IMR-90 (cell line): Measurements from ENCODE around the gene DSTYK. TPM values are rescaled to one million over a fixed set of nuclear protein-coding genes. Genes with fewer than 3 reads are reported as not detected.

Experiments used
- ATAC-seq: fragments of 200-7000 bp; cut with Tn5 transposase; 2 replicates; pipeline ENCODE4 v1.9.1; 2020; ENCODE audit warnings: low read depth, mild to moderate bottlenecking, moderate library complexity
- BruUV-seq: library from RNA; stranded (reverse); fragments of 400-500 nt; replicated peaks from 2 replicates; lab custom pipeline; 2021; lab: Mats Ljungman, UMichigan
- CTCF ChIA-PET: fragments of 300-600 bp; formaldehyde crosslinking; extraction: SDS; loops from one replicate; lab custom pipeline; 2021; ENCODE audit warnings: antibody characterized with exemption; lab: Yijun Ruan, JAX
- POLR2A ChIA-PET: fragments of 300-600 bp; sonication (Branson Sonifier 250); formaldehyde crosslinking; loops from one replicate; lab custom pipeline; 2022; ENCODE audit warnings: antibody characterized with exemption; ENCODE audit not compliant: unreplicated experiment; lab: Charles Lee
- DNase-seq: peaks from one replicate; pipeline ENCODE4 v3.0.0; 2013
- H2AFZ ChIP-seq: replicated peaks from 2 replicates; pipeline ENCODE3; 2013; ENCODE audit warnings: low read length, mild to moderate bottlenecking; ENCODE audit not compliant: poor library complexity
- H2AK5ac ChIP-seq: 2 replicates; pipeline ENCODE4 v1.6.1; 2013; ENCODE audit warnings: low read depth, low read length, inconsistent platforms
- H2AK9ac ChIP-seq: replicated peaks from 2 replicates; pipeline ENCODE3; 2013; ENCODE audit warnings: mild to moderate bottlenecking, low read depth, low read length, moderate library complexity; ENCODE audit not compliant: poor library complexity
- H2BK120ac ChIP-seq: 2 replicates; pipeline ENCODE4 v1.6.1; 2013; ENCODE audit warnings: low read depth, low read length, inconsistent platforms
- H2BK15ac ChIP-seq: 3 replicates; pipeline ENCODE4 v1.6.1; 2013; ENCODE audit warnings: low read depth, low read length, inconsistent platforms
- H2BK20ac ChIP-seq: 2 replicates; pipeline ENCODE4 v1.6.1; 2013; ENCODE audit warnings: low read depth, mild to moderate bottlenecking, inconsistent platforms, low read length, moderate library complexity
- H2BK5ac ChIP-seq: 2 replicates; pipeline ENCODE4 v1.6.1; 2013; ENCODE audit warnings: mild to moderate bottlenecking, low read depth, low read length, inconsistent platforms; ENCODE audit not compliant: poor library complexity, severe bottlenecking
- H3K14ac ChIP-seq: replicated peaks from 2 replicates; pipeline ENCODE4 v1.6.1; 2013; ENCODE audit warnings: low read depth, low read length, inconsistent platforms
- H3K18ac ChIP-seq: 2 replicates; pipeline ENCODE4 v1.6.1; 2013; ENCODE audit warnings: low read depth, low read length, control low read depth
- H3K23ac ChIP-seq: 2 replicates; pipeline ENCODE4 v1.6.1; 2013; ENCODE audit warnings: low read depth, low read length, inconsistent platforms
- H3K27ac ChIP-seq: 2 replicates; pipeline ENCODE4 v1.5.1; 2013; ENCODE audit warnings: mild to moderate bottlenecking, control low read depth, low read length; ENCODE audit not compliant: insufficient read depth
- H3K27me3 ChIP-seq: 2 replicates; pipeline ENCODE4 v1.6.1; 2013; ENCODE audit warnings: low read length; ENCODE audit not compliant: control insufficient read depth, insufficient read depth
- H3K36me3 ChIP-seq: 2 replicates; pipeline ENCODE4 v1.6.1; 2013; ENCODE audit warnings: low read length, mixed read lengths; ENCODE audit not compliant: control insufficient read depth, insufficient read depth
- H3K4ac ChIP-seq: 2 replicates; pipeline ENCODE4 v1.6.1; 2013; ENCODE audit warnings: low read depth, low read length, inconsistent platforms
- H3K4me1 ChIP-seq: 2 replicates; pipeline ENCODE4 v1.6.1; 2013; ENCODE audit warnings: low read length, mixed read lengths; ENCODE audit not compliant: control insufficient read depth, insufficient read depth
- H3K4me2 ChIP-seq: 2 replicates; pipeline ENCODE4 v1.6.1; 2013; ENCODE audit warnings: low read depth, mild to moderate bottlenecking, control low read depth, low read length, moderate library complexity
- H3K4me3 ChIP-seq: 2 replicates; pipeline ENCODE4 v1.5.1; 2013; ENCODE audit warnings: low read depth, mild to moderate bottlenecking, control low read depth, low read length, moderate library complexity; ENCODE audit not compliant: insufficient read depth
- H3K56ac ChIP-seq: 2 replicates; pipeline ENCODE4 v1.6.1; 2013; ENCODE audit warnings: low read length, inconsistent platforms; ENCODE audit not compliant: insufficient read depth; ENCODE audit errors: extremely low read depth
- H3K79me1 ChIP-seq, 2 experiments: 2 replicates each; pipeline ENCODE4 v1.6.1; 2013; ENCODE audit warnings: low read length in 2 of 2, inconsistent platforms in 1 of 2, low read depth in 1 of 2
- H3K9ac ChIP-seq: 2 replicates; pipeline ENCODE4 v1.6.1; 2013; ENCODE audit warnings: low read depth, low read length, control low read depth
- H3K9me1 ChIP-seq: 2 replicates; pipeline ENCODE4 v1.6.1; 2013; ENCODE audit warnings: low read length, inconsistent platforms; ENCODE audit not compliant: insufficient read depth
- H3K9me3 ChIP-seq: 2 replicates; pipeline ENCODE4 v1.6.1; 2013; ENCODE audit warnings: low read length; ENCODE audit not compliant: control insufficient read depth, insufficient read depth
- H4K20me1 ChIP-seq: 2 replicates; pipeline ENCODE4 v1.6.1; 2013; ENCODE audit warnings: low read length, inconsistent platforms; ENCODE audit not compliant: insufficient read depth
- H4K5ac ChIP-seq: 2 replicates; pipeline ENCODE4 v1.6.1; 2013; ENCODE audit warnings: mild to moderate bottlenecking, low read depth, low read length, control low read depth
- H4K8ac ChIP-seq, 2 experiments: 2 replicates each; pipeline ENCODE4 v1.6.1; 2013; ENCODE audit warnings: low read depth in 2 of 2, low read length in 2 of 2, control low read depth in 1 of 2, inconsistent platforms in 1 of 2
- H4K91ac ChIP-seq: 2 replicates; pipeline ENCODE4 v1.6.1; 2013; ENCODE audit warnings: low read depth, low read length, inconsistent platforms; ENCODE audit not compliant: insufficient read depth
- BHLHE40 ChIP-seq: fragments of 150-350 bp; IDR thresholded peaks from 2 replicates; pipeline ENCODE4 v1.6.1; 2016; ENCODE audit warnings: mild to moderate bottlenecking, low read depth, low read length
- CEBPB ChIP-seq: IDR thresholded peaks from 2 replicates; pipeline ENCODE4 v1.6.1; 2012; ENCODE audit warnings: low read depth, low read length, improper control_type of control experiment
- CHD1 ChIP-seq: IDR thresholded peaks from 2 replicates; pipeline ENCODE4 v1.6.1; 2012; ENCODE audit warnings: low read depth, low read length, improper control_type of control experiment
- FOS ChIP-seq: fragments of 150-350 bp; IDR thresholded peaks from 2 replicates; pipeline ENCODE4 v1.6.1; 2016; ENCODE audit warnings: low read depth, low read length
- MAFK ChIP-seq: IDR thresholded peaks from 2 replicates; pipeline ENCODE4 v1.6.1; 2012; ENCODE audit warnings: low read depth, low read length, improper control_type of control experiment
- MXI1 ChIP-seq: IDR thresholded peaks from 2 replicates; pipeline ENCODE4 v1.6.1; 2012; ENCODE audit warnings: low read depth, mild to moderate bottlenecking, low read length, moderate library complexity, borderline replicate concordance
- NFE2L2 ChIP-seq: fragments of 150-350 bp; IDR thresholded peaks from 2 replicates; pipeline ENCODE4 v1.6.1; 2016; ENCODE audit warnings: low read depth, mild to moderate bottlenecking, low read length
- POLR2A ChIP-seq: IDR thresholded peaks from 2 replicates; pipeline ENCODE4 v1.6.1; 2012; ENCODE audit warnings: mild to moderate bottlenecking, low read depth, low read length
- RAD21 ChIP-seq: IDR thresholded peaks from 2 replicates; pipeline ENCODE4 v1.6.1; 2012; ENCODE audit warnings: low read length, improper control_type of control experiment
- RCOR1 ChIP-seq: IDR thresholded peaks from 2 replicates; pipeline ENCODE4 v1.6.1; 2012; ENCODE audit warnings: mild to moderate bottlenecking, low read length, improper control_type of control experiment; ENCODE audit not compliant: insufficient replicate concordance
- RFX5 ChIP-seq: IDR thresholded peaks from 2 replicates; pipeline ENCODE4 v1.8.0; 2012; ENCODE audit warnings: low read depth, mild to moderate bottlenecking, low read length, moderate library complexity
- SMC3 ChIP-seq: fragments of 150-350 bp; IDR thresholded peaks from 2 replicates; pipeline ENCODE4 v1.6.1; 2016; ENCODE audit warnings: low read depth, mild to moderate bottlenecking, antibody characterized with exemption, low read length, moderate library complexity
- WGBS, 2 experiments: methylation state at CpG; one replicate each; pipeline versions ENCODE4 v1.1.5 to v1.1.7; 2013; ENCODE audit warnings: missing lambda C conversion rate in 2 of 2; ENCODE audit not compliant: insufficient read length in 1 of 2; ENCODE audit errors: extremely low coverage in 2 of 2; 5-methylcytosine and 5-hydroxymethylcytosine counted together
- dilution Hi-C: fragments of 300-500 bp; cut with HindIII; formaldehyde crosslinking; loops from one replicate; pipeline ENCODE4 v1.14.3; 2018; ENCODE audit warnings: low sequenced_read_pairs; ENCODE audit not compliant: unreplicated experiment
- in situ Hi-C: fragments of 300-500 bp; cut with MboI; formaldehyde crosslinking; loops from 3 replicates; pipeline ENCODE4 v1.14.3; 2019; ENCODE audit warnings: low sequenced_read_pairs, inconsistent platforms, mixed read lengths
- intact Hi-C: fragments of 100-400 bp; cut with micrococcal nuclease; formaldehyde crosslinking; loops from 2 replicates; pipeline ENCODE4 v1.10.0; 2022
- polyA plus RNA-seq, 3 experiments: library from polyadenylated mRNA; depleted of rRNA; stranded (reverse); fragments of >200 nt; gene quantifications; 2 replicates each; pipeline ENCODE4 v1.2.3, GENCODE V29; 2012; ENCODE audit warnings: low replicate concordance in 1 of 3
- total RNA-seq: library from RNA; depleted of rRNA; stranded (reverse); fragments of >200 nt; gene quantifications from 2 replicates; pipeline ENCODE4 v1.2.3, GENCODE V29; 2012
- TF ChIP-seq, protein P1 (sequence below): fragments of 150-350 bp; IDR thresholded peaks from 2 replicates; pipeline ENCODE4 v1.6.1; 2017; ENCODE audit warnings: mild to moderate bottlenecking, antibody characterized with exemption, low read length, low read depth
- TF ChIP-seq, protein P2 (sequence below): conservative IDR thresholded peaks from 2 replicates; pipeline ENCODE4 v1.5.1; 2012; ENCODE audit warnings: mild to moderate bottlenecking, low read depth, low read length, improper control_type of control experiment
- TF ChIP-seq, protein P3 (sequence below): fragments of 150-350 bp; IDR thresholded peaks from 2 replicates; pipeline ENCODE4 v1.6.1; 2016; ENCODE audit warnings: low read depth, mild to moderate bottlenecking, low read length, moderate library complexity, borderline replicate concordance

The DSTYK gene
- total and polyA plus RNA-seq, 2 of the 4 experiments (the other 2 are of a cell fraction): 8.0 to 18.3 TPM

DNA sequence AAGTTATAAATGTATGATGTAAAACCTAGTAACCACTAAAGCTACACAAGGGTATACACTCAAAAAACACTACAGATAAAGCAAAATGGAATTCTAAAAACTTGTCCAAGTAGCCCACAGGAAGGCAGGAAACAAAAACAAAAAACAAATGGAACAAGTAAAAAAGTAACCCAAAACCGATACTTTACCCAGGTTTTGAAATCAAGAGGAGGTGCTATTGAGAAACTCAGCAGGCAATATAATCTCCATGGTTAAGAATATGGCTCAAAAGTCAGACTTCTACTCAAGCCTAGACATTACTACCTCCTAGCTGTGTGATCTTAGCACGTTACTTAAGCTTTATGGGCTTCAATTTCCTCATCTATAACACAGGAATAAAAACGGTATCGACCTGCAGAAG, 103.0 kb downstream of the DSTYK start:
- Histone ChIP-seq H3K4me2 (no peak overlapping the region), H2AK9ac (no peak overlapping the region), H3K56ac (no peak overlapping the region), H3K18ac (no peak overlapping the region), H2BK20ac (no peak overlapping the region), H3K14ac (no peak overlapping the region), H3K9me1 (peaks cover 5% of the 10 kb centered on the region), H4K5ac (no peak overlapping the region), H2BK15ac (no peak overlapping the region), H4K20me1 (no peaks in the 10 kb centered on the region), H3K27me3 (no peaks in the 10 kb centered on the region), H4K8ac (no peak overlapping the region), H2BK5ac (no peak overlapping the region), H4K91ac (no peak overlapping the region), H3K23ac (no peak overlapping the region), H3K4ac (no peak overlapping the region), H3K36me3 (peaks cover 26% of the 10 kb centered on the region), H3K27ac (no peak overlapping the region), H3K9ac (no peak overlapping the region), H3K4me1 (no peaks in the 10 kb centered on the region), H2AFZ (no peak overlapping the region), H3K4me3 (no peak overlapping the region), H2AK5ac (no peak overlapping the region), H3K79me1 (peaks cover 16% of the 10 kb centered on the region in 2 experiments; a peak in 3 of 4 replicates), H3K9me3 (no peaks in the 10 kb centered on the region), H2BK120ac (no peak overlapping the region)
- ChIA-PET CTCF (interaction anchor here (1.1 to 1.3 kb wide), 2 partner anchors 9 to 10 kb away, joined by 3 read pairs; no protein-coding TSS in a partner anchor), POLR2A (no interaction called here)
- intact Hi-C loops (no loop called here), dilution Hi-C loops (no loop called here), in situ Hi-C loops (no loop called here)
- WGBS, 2 experiments: no CpG with 5 or more reads among the region's 4 CpGs
- no TSS peak for BruUV-seq
- ATAC-seq: peak; percentile 24; the same call in 1 of the 2 replicates
- TF ChIP-seq, protein P1, sequence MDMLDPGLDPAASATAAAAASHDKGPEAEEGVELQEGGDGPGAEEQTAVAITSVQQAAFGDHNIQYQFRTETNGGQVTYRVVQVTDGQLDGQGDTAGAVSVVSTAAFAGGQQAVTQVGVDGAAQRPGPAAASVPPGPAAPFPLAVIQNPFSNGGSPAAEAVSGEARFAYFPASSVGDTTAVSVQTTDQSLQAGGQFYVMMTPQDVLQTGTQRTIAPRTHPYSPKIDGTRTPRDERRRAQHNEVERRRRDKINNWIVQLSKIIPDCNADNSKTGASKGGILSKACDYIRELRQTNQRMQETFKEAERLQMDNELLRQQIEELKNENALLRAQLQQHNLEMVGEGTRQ: no peak
- TF ChIP-seq, protein P2, sequence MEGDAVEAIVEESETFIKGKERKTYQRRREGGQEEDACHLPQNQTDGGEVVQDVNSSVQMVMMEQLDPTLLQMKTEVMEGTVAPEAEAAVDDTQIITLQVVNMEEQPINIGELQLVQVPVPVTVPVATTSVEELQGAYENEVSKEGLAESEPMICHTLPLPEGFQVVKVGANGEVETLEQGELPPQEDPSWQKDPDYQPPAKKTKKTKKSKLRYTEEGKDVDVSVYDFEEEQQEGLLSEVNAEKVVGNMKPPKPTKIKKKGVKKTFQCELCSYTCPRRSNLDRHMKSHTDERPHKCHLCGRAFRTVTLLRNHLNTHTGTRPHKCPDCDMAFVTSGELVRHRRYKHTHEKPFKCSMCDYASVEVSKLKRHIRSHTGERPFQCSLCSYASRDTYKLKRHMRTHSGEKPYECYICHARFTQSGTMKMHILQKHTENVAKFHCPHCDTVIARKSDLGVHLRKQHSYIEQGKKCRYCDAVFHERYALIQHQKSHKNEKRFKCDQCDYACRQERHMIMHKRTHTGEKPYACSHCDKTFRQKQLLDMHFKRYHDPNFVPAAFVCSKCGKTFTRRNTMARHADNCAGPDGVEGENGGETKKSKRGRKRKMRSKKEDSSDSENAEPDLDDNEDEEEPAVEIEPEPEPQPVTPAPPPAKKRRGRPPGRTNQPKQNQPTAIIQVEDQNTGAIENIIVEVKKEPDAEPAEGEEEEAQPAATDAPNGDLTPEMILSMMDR: no peak
- TF ChIP-seq BHLHE40 (no peak), RAD21 (no peak), NFE2L2 (no peak), MXI1 (no peak), CEBPB (no peak), CHD1 (no peak), RCOR1 (no peak), FOS (no peak), SMC3 (no peak), RFX5 (no peak), POLR2A (no peak), MAFK (no peak)
- TF ChIP-seq, protein P3, sequence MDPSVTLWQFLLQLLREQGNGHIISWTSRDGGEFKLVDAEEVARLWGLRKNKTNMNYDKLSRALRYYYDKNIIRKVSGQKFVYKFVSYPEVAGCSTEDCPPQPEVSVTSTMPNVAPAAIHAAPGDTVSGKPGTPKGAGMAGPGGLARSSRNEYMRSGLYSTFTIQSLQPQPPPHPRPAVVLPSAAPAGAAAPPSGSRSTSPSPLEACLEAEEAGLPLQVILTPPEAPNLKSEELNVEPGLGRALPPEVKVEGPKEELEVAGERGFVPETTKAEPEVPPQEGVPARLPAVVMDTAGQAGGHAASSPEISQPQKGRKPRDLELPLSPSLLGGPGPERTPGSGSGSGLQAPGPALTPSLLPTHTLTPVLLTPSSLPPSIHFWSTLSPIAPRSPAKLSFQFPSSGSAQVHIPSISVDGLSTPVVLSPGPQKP: no peak
- no peak for DNase-seq
